Prostate gland (tissue), 2 donors: ENCODE data around the gene CMTM8.

Experiments used
- POLR2A ChIP-seq: fragments of 450-650 bp; IDR thresholded peaks from one replicate; pipeline ENCODE4 v1.6.1; 2016; ENCODE audit warnings: antibody characterized with exemption, mild to moderate bottlenecking
- POLR2AphosphoS5 ChIP-seq: sonication (generic); formaldehyde crosslinking; IDR thresholded peaks from one replicate; pipeline ENCODE4 v1.6.1; 2017; ENCODE audit warnings: antibody characterized with exemption
- TF ChIP-seq, protein P1 (sequence below), 4 experiments: fragments of 200-600 bp in 2 of 4; fragments of 450-650 bp in 2 of 4; sonication (generic) in 2 of 4; IDR thresholded peaks; 1 replicate in 3 of 4; 2 replicates in 1 of 4; pipeline ENCODE4 v1.5.1; 2016 to 2019; ENCODE audit warnings: antibody characterized with exemption in 4 of 4, mild to moderate bottlenecking in 2 of 4, moderate library complexity in 2 of 4

DNA sequence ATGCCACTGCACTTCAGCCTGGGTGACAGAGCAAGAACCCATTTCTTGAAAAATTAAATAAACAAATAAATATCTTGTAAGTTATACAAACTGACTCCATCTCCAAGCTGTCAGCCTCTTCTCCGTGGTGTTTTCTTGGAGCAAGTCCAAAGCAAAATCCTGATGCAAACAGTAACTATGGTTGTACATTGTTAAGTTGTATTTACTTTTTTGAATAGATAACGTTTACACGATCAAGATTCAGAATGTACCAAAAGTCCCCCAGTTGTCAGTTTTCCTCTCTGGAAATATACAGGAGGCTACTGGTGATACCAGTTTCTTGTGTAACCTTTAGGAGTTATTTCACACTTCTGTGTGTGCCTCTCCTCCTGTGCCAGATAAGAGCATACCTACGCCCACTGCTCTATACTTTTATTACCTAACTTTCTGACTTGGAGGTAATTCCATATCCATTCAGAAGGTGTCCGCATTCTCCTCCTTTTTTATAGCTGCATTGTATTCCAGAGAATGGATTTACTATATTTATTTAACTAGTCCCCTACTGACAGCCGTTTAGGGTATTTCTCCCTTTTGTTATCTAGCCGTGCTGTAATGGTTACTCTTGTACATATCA lies 167.3 kb downstream of the CMTM8 start:
- TF ChIP-seq, protein P1, sequence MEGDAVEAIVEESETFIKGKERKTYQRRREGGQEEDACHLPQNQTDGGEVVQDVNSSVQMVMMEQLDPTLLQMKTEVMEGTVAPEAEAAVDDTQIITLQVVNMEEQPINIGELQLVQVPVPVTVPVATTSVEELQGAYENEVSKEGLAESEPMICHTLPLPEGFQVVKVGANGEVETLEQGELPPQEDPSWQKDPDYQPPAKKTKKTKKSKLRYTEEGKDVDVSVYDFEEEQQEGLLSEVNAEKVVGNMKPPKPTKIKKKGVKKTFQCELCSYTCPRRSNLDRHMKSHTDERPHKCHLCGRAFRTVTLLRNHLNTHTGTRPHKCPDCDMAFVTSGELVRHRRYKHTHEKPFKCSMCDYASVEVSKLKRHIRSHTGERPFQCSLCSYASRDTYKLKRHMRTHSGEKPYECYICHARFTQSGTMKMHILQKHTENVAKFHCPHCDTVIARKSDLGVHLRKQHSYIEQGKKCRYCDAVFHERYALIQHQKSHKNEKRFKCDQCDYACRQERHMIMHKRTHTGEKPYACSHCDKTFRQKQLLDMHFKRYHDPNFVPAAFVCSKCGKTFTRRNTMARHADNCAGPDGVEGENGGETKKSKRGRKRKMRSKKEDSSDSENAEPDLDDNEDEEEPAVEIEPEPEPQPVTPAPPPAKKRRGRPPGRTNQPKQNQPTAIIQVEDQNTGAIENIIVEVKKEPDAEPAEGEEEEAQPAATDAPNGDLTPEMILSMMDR (IDR thresholded peaks at IDR 0.05): no peak
- TF ChIP-seq POLR2A: no peak
- no peak for TF ChIP-seq POLR2AphosphoS5
